Stimulated activated CD8-positive, alpha-beta memory T cell treated with anti-CD3 and anti-CD28 coated beads, Interleukin-12 subunit alpha, Interleukin-12 subunit beta, amount 100 ng/mL, for 4 hours (primary cell): ENCODE measurements around the gene CTSK.

Source experiments
- DNase-seq: peaks from one replicate; pipeline ENCODE4 v3.0.0-alpha.2; 2020; ENCODE audit warnings: low read depth

Gene CTSK

GRCh38 chr1:150760013-150760412 is 48.0 kb downstream of the CTSK start:
- DNase-seq: no peak

- DNase-seq: no peak
Measured at GRCh38 chr1:150753416-150753815, 54.6 kb downstream of the CTSK start.

GRCh38 chr1:150751443-150751842 is 56.6 kb downstream of the CTSK start:
- DNase-seq: no peak

- no peak for DNase-seq
Measured at GRCh38 chr1:150749720-150750311, 58.2 kb downstream of the CTSK start.

GRCh38 chr1:150748878-150749719 is 59.0 kb downstream of the CTSK start:
- DNase-seq: no peak
